Fibroblast of upper back skin (primary cell): Measurements from ENCODE around the gene CCR3.

ENCODE experiments used
- DNase-seq: peaks from one replicate; pipeline ENCODE4 v3.0.0-alpha.2; 2013

CCR3 gene

DNA sequence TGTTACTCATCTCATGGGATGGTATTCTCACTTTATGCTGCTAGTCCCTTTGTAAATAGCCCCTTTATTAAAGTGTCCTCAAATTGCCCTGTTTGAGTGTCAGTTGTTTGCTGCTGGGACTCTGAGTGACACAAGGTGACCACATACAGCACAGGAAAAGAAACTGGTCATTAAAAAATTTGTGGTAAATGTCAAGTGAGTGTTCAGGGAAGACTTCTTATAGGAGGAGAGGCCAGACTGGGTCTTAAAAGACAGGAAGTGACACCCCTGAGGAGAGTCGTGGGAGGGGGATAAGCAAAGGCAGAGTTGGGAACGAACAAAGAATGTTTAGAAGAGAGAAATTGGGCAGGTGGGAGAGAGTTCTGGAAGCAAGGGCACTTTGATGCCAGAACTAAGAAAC is 35.2 kb downstream of the CCR3 start:
- DNase-seq, result no peak

DNA sequence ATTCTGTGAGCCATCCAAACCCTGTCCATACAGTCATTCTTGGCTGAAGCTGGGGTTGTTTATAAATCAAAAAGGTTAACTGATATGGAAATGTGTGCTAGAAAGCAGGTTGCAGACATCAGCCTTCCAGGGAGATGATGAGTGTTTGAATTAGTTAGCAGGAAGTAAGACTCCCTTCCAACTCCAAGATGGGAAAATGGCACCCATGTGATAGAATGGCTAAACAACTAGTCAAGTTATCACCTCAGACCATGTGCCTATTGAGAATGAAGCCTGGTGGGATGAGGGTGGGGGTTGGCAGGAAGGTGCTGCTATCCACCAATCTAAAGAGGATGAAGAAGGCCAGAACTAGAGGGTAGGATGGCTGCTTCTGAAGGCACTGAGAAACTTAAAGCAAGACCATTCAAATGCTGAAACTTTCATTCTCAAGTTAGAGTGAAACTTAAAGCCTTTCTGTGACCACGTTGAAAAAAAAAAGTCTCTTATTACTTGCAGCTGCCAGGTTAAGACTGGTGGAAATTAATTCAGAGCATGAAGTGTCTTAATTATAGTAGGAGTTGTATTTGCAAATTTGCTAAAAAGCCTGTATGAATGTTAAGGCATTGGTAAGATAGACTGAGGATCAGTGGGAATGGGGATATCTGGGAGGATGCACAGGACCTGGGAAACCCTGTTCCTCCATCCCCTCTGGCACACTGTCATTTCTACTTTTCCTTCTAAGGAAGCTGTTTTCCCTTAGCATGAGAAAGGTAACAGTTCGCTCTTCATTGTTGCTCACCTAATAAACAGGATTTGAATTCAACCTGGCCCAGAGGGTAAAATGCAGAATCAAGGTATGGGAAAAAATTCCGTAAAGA is 36.8 kb downstream of the CCR3 start:
- DNase-seq, result no peak

DNA sequence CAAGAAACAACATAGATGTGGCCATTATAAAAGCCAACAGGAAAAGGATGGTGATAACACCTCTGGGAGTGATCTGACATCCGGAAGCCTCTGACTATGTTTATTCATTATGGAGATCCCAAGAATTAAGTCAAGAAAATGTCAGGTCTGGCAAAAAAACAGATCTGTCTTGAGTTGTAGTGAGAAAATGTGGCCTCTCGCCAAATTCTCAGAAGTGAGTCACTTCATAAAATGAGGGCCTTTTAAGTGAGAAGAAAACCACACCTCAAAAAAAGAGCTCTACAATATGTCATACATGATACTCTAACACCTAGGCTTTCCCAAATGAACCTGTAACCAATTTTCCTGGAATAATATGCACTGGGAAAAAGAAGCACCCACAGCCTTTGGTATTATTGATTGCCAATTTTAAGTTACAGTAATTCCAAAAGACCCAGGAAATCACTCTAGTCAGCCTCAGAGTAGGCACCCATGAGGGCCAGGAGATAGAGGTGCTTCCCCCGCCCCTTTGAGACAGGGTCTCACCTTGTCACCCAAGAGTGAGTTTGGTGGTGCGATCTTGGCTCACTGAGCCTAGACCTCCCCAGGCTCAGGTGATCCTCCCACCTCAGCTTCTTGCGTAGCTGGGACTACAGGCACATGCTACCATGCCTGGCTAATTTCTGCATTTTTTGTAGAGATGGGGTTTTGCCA is 38.0 kb downstream of the CCR3 start:
- peak; percentile 19 for DNase-seq

DNA sequence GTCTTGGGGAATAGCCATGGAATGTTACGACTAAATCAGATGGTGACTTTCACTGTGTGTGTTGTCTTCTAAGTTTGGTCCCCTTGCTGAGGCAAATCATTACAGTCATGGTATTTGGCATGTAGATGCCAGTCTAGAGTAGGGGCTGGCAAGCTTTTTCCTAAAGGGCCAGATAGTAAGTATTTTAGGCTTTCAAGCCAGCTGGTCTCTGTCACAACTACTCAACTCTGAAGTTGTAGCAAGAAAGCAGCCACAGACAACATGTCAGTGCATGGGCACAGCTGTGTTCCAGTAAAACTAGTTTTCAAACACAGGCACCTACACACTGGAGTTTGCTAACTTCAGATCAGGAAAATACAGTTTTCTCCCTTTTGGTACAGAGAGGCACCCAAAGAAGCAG is 39.3 kb downstream of the CCR3 start:
- no peak for DNase-seq

DNA sequence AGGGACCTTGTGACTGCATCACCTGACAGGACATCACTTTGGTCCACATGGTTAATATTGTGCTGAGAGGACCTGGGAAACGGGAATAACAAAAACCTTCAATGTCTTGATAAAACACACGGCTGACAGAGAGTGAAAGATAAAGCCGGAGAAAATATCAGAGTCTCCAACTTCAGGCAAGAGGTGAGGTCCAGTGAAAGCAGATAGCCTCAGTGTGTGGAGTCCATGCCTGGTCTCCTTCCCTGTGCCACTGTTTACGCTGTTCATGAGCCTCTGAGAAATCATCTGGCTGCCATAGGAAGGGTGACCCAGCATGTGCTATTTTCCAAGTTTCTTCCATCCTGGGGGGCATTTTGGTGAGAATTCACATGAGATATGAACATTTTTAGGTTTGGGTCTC is 39.8 kb downstream of the CCR3 start:
- no peak for DNase-seq

DNA sequence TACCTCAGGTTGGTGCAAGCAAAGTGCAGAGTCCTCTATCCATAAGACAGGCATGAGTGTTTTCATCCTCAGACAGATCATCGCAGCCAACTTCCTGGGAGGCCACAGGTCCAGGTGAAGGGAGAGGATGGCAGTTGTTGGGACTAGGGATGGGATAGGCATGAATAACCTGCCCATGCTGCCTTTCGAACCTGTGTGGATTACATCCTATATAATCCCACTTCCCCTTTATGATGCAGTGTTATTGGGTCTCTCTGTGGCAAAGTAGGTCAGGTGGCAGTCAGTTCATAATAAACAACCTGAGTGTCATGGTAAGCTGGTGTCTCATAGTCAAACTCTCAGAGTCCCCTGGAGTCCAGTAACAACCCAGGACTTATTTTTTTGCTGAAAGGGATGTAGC is 40.4 kb downstream of the CCR3 start:
- no peak for DNase-seq

DNA sequence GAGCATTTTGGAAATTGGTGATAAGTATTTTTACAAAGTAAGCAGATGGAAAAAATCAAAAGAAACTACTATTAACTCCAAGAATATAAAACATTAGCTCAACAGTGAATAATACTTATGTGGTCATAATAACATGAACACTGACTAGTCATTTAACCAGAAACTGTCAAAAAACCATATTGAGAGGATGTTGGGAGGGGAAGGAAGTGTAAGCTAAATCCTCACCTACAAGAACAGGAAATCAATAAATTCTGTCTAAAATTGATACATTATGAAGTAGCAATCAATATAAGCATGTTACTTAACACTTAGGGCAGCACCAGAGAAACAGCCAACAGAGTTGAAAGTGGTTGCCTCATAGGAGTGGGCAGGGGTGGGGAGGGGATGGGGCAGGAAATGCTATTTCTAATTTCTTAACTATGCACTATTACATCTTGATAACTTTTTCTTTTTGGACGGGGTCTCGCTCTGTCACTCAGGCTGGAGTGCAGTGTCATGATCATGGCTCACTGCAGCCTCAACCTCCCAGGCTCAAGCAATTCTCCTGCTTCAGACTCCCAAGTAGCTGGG is 41.7 kb downstream of the CCR3 start:
- DNase-seq, result no peak

DNA sequence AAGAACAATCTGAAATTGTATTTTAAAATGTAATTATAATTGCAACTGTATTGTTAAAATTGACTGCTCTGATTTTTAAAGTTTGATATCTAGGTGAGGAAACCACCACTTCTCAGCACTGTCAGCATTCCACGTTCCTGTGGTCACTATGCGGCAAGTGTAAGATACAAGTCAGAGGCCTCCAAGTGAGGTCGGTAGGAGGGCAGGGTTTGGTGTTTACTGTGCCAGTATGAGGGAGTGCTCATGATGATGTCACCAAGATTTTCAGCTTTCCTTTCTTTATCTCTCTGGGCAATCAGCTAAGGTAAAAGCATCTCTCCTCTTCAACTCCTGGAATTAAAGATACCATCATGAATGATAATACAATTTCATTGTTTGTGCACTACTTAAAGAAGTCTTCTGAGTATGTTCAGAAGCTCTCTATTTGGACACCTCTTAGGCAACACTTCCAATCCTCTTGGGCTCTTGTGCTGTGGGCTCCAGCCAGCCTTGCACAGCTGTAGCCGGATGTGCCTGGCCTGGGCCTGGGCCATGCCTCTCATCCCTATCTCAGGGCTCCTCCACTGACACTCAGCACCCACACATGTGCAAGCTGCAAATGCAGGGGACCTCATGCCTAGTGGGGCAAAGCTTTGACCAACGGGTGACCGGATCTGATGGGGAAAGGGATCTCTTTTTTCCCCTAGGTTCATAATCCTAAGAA is 42.9 kb downstream of the CCR3 start:
- no peak for DNase-seq

DNA sequence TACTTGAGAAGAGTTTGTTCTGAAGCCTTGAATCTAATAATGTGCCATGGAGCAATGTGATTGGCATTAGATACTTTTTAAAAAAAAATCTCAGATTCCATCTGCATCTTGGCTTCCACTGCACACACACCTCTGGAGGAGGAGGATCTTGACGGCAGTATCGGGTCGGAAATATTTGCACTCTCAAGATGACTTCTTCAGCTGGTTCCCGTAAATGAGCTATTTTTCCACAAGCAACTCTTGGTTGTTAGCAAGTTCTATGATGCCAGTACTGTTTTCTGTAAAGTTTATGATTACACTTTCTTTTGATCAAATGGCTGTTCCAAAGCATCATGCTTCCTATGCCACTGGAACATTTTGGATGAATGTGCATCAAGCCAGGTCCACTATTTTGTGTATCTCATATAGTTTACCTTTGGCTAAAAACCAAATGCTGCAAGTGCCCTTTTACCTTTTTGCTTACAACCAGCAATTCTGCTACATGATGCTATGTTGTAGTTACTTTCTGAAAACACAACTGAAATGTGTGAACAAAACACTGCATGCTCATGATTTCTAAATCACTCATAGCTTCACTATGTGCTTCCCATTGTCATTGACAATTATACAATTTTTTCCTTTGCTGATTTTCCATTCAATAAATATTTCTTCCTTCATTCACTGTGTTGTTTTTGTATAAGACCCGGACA is 43.8 kb downstream of the CCR3 start:
- no peak for DNase-seq

DNA sequence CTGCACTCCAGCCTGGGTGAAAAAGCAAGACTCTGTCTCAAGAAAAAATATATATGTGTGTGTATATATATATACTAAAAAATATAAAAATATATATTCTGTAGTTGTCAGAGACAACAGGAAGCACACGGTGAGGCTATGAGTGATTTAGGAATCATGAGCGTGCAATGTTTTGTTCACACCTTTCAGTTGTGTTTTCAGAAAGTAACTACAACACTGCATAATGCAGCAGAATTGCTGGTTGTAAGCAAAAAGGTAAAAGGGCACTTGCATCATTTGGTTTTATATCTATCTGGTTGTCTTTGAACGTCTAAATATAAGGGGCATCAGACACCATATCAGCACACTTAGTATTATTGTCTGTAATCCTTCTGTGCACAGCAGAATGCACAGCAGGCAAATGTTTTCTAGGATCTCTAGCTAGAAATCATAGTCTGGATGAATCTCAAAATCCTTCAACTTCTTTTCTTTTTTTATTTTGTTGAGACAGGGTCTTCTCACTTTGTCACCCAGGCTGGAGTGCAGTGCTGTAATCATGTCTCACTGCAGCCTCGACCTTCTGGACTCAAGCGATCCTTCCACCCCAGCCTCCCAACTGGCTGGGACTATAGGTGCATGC is 44.8 kb downstream of the CCR3 start:
- no peak for DNase-seq

DNA sequence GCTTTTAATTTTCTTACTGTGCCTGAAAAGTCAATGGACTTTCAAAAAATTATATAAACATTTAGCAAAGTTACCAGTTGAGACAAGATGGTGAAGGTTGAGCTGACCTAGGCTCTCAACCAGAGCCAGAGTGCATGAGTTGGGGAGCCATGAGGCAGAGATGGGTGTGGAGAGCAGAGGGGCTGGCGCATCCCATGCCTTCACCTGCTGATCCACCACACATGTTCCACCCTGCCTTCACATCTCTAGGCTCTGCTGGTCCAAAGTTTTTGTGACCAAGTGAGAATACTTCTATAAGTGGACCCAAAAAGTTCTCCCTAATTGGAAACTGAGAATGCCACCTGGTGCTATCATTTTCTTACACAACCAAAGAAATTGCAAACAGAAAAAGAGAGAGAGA is 47.3 kb downstream of the CCR3 start:
- DNase-seq, result no peak

DNA sequence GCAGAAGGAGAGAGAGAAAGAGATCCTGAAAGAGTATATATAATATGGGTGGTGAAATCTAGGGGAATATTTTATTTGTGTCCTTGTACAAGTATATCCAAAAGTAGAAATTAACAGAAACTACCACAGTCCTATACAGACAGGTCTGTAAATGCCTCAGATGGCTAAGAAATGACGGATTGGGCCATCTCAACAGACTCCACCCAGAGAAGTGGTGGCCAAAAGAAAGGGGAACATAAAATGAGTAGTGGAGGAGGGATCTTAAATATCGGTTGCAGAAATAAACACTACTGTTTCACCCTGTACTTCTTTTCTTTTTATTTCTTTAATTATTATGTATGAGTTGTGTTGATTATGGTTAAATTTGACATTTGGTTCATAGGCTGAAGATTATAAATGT is 47.7 kb downstream of the CCR3 start:
- no peak for DNase-seq

DNA sequence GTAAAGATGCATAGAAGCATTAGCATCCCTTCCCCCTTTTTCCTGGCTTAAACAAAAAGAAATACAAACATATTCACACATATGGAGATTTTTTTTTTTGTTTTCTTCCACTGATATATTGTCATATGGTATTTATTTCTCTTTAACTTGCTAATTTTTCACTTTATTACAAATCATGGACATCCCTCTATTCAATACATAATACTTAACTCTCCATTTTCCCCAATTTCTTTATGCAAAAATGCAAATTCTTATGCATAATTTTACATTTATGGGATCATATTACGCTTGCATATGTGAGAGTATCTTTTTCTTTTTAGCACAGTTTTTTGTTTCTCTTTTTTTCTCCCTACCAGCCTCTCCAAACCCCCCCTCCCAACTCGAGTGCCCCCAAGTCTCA is 48.8 kb downstream of the CCR3 start:
- no peak for DNase-seq

DNA sequence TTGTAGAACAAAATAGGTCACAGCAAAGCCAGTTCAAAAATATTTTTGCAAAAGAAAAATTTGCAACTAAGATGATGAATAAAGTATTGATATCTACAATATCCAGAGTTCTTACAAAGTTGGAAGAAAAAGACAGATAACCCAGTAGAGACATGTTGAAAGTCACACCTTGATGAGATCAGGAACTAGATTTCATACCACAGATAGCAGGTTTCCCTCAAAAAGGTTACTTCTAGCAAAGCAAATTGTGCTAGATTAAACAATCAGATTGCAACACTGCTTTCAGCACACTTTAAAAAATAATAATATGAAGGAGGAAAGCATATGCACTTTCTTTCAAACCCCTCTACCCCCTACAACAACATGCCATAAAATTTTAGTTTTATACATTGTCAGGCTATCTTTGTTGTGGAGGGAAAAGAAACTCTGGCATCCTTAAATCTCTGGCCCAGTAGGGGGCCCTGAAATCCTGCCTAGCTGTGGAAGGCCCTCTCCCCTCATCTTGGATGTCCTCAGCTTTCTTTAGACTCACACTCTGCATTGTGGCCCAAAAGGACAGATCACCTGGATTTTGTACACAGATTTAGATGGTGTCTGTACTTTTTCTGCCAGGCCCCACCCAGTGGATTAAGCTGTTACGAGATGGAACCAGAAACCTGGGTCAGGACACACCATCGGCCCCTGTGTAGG is 50.9 kb downstream of the CCR3 start:
- no peak for DNase-seq

DNA sequence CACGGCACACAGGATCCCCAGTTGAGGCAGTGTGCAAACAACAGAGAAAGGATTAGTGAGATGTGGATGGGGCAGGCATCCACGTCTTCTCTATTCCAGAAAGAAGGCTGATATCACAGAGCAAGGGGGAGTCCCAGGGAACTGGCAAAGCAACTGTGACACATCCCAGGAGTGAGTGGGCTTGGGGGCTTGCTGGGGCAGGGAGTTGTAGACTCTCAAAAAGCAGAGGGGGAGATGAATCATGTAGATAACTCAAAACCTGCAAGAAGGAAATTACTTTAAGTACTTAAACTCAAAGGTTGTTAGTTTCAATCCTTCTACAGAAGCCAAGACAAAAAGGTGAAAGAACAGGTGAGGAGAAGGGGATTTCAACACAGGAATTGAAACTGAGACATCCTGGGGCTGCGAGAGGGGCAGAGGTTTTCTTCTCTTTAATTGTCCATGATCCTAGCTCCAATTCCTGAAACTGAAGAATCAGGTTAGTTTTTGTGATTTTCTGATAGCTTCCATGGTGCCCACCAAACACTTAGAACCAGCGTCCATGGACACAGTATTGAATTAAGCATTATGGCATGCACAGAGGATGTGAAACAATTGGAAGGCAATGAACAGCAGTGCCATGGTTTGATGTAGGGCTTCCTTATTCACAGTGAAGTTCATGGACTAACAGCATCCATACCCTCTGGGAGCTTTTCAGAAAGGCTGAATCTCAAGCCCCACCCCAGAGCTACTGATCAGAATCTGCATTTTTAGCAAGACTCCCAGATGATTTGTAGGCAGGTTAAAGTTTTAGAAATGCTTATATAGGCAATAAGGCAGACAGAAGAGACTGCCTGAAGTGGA is 52.0 kb downstream of the CCR3 start:
- no peak for DNase-seq

DNA sequence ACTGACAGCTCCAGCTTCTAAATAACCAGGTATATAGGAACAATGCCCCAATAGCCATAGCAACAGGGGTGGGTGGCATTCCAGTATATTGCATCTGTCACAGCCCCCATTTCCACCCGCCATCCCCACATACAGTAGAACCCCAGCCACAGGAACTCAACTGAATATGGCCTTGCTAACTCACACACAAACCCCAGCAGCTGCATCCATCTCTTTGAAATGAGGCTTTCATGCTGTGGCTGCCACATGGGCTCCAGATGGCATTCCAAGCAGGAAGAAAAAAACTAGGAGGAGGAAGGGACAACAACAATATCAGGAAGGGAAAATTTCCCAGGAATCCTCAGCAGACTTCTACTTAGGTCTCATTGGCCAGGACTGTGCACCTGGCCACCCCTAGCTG is 54.6 kb downstream of the CCR3 start:
- no peak for DNase-seq

DNA sequence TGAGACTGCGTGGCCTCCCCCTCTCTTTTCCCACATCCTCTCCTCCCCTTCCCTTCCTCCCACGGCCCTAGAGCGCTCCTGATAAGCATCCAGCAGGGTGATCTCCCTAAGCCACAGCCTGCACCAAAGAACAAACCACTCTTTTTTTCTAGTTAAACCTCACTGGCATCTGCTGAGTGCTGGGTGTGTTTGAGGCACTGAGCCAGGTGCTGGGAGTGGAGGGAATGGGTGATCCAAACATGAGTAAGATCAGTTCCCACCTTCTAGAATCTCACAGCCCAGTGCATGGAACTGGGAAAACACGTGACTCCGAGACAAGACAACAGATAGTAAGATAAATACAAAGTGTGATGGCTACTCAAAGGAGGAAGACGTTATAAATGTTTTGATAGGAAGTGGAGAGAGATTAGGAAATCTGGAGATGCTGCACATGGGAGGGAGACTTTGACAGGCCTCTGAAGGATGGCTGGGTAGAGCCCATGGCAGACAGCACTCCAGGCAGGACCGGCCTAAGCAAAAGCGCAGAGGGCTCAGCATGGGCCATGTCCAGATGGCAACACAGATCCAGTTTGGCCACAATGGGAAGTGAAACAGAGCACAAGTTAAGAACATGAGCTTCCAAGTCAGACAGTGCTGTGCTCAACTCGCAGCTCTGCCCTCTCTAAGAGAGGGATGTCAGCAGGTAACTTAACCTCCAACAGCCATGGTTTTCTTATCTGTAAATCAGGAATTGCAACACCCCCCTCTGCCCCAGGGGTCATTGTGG is 55.6 kb downstream of the CCR3 start:
- DNase-seq, result no peak

DNA sequence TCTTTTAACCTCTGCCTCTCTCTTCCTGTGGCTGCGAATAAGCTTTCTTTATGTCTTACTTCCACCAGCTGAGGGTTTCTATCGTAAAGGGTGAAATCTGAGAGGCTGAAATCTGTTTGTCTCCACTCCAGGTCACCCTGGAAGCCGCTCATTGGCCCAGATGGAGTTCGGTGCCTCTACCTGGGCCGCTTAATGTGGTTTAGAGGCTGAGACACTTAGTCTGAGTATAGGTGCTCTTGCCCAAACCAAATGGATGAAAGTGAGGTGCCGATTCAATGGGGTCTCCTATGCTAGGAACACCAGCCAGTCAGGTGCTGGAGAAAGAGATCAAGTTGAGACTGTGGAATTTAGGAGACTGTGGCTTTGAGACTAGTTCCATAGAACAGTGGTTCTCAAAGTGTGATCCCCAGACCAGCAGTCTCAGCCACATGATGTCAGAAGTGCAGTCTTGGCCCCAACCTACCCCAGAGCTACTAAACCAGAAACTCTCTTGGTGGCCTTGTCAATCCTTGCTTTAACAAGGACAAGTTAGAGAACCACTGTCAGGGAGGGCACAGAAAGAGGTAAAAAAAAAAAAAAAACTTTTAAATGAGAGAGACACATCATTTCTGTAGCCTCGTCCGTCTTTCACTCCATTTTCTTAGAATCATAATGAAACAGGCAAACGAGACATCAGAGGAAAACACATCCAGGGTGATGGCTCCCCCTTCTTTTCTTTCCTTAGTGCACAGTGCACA is 56.8 kb downstream of the CCR3 start:
- no peak for DNase-seq
